Activated T-helper 2 cell treated with anti-CD3 and anti-CD28 coated beads, Interferon-gamma antibody, Interleukin-2, Interleukin-4, amounts not matched to agents 10 μg/mL and 5 μg/mL and 100 μg/mL, durations not matched to agents 14 hours and 24 hours and 36 hours (primary cell): ENCODE measurements around the gene ENPP7. TPM values are rescaled to one million over a fixed set of nuclear protein-coding genes. Genes with fewer than 3 reads are reported as not detected.

Source experiments
- DNase-seq: peaks from one replicate; pipeline ENCODE4 v3.0.0; 2021; ENCODE audit warnings: low spot score
- H3K27ac Mint-ChIP-seq: one replicate; pipeline ENCODE4 v1.8.0; 2021; ENCODE audit warnings: mixed read lengths
- H3K27me3 Mint-ChIP-seq: one replicate; pipeline ENCODE4 v1.8.0; 2021; ENCODE audit warnings: low read depth, mixed read lengths
- H3K36me3 Mint-ChIP-seq: one replicate; pipeline ENCODE4 v1.8.0; 2021; ENCODE audit warnings: low read depth, mixed read lengths
- H3K4me1 Mint-ChIP-seq: one replicate; pipeline ENCODE4 v1.8.0; 2021; ENCODE audit warnings: low read depth, mixed read lengths
- H3K4me3 Mint-ChIP-seq: one replicate; pipeline ENCODE4 v1.8.0; 2021; ENCODE audit warnings: low read depth, mild to moderate bottlenecking, moderate library complexity, mixed read lengths
- H3K9me3 Mint-ChIP-seq: one replicate; pipeline ENCODE4 v1.8.0; 2021; ENCODE audit warnings: mixed read lengths
- intact Hi-C: fragments of 100-400 bp; cut with micrococcal nuclease; formaldehyde crosslinking; loops from one replicate; pipeline ENCODE4 v1.15.1; 2023
- total RNA-seq: library from RNA; stranded (reverse); gene quantifications from 2 replicates; pipeline ENCODE4 v1.2.3, GENCODE V29; 2022

ENPP7 gene, protein sequence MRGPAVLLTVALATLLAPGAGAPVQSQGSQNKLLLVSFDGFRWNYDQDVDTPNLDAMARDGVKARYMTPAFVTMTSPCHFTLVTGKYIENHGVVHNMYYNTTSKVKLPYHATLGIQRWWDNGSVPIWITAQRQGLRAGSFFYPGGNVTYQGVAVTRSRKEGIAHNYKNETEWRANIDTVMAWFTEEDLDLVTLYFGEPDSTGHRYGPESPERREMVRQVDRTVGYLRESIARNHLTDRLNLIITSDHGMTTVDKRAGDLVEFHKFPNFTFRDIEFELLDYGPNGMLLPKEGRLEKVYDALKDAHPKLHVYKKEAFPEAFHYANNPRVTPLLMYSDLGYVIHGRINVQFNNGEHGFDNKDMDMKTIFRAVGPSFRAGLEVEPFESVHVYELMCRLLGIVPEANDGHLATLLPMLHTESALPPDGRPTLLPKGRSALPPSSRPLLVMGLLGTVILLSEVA
- total RNA-seq, result not detected in 2 replicates

DNA sequence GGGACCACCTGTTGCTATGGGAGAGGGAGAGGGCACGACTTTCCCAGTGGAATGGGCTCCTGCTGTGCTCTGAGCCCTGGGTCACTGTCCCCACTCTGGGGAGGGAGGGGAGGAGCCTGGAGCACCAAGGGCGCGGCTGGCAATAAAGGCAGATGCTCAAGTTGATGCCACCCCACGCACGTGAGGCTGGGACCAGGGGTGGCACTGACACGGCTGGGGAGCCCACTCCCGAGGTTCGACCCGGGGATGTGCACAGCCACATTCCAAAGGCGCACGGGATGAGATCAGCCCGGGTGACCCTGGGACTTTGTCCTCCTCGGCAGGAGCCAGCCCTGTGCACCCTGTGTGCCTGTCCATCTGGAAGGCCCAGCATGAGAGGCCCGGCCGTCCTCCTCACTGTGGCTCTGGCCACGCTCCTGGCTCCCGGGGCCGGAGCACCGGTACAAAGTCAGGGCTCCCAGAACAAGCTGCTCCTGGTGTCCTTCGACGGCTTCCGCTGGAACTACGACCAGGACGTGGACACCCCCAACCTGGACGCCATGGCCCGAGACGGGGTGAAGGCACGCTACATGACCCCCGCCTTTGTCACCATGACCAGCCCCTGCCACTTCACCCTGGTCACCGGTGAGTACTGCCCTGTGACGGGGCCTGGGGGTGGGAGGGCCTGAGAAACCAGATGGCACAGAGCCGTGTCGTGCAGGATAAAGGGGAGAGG lies at the start of gene ENPP7:
Gene ENPP7 (plus strand): TSS at position 175 of the 715 bp plus-strand sequence. CDS start 197 bp downstream, at position 372.
- no peak within 1 kb of the TSS for H3K4me3 Mint-ChIP-seq
- H3K27me3 Mint-ChIP-seq, result no peaks in the 10 kb centered on the region
- H3K36me3 Mint-ChIP-seq, result no peaks in the 10 kb centered on the region
- no peaks in the 10 kb centered on the region for H3K9me3 Mint-ChIP-seq
- no peak within 1 kb of the TSS for H3K27ac Mint-ChIP-seq
- peaks cover 8% of the 10 kb centered on the region for H3K4me1 Mint-ChIP-seq
- no peak for DNase-seq
- intact Hi-C loops, result no loop called here

DNA sequence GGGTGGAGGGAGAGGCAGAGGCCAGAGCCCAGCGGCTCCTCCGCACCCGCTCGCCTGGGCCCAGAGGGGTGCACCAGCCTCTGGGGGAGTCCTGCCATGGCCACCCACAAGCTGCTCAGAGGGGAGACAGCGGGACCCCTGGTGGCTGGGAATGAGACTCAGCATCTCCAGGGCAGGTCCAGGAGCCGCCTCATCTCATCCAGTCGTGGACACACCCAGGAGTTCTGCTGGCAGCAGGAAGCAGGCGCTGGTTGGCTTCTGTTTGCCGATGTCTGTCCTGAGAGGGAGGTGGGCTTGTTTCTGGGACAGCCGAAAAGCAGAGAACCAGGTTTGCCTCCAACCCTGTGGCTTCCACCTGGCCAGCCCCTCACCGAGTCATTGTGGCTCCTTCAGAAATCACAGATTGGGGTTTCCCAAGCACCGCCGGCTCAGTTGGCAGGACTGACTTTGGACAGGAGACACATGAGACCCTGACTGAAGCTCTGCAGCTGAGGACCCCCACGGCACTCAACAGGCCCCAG lies 49.6 kb upstream of the ENPP7 start:
- Mint-ChIP-seq H3K4me3 (no peak overlapping the region), H3K27me3 (no peaks in the 10 kb centered on the region)
- intact Hi-C loops, result no loop called here

DNA sequence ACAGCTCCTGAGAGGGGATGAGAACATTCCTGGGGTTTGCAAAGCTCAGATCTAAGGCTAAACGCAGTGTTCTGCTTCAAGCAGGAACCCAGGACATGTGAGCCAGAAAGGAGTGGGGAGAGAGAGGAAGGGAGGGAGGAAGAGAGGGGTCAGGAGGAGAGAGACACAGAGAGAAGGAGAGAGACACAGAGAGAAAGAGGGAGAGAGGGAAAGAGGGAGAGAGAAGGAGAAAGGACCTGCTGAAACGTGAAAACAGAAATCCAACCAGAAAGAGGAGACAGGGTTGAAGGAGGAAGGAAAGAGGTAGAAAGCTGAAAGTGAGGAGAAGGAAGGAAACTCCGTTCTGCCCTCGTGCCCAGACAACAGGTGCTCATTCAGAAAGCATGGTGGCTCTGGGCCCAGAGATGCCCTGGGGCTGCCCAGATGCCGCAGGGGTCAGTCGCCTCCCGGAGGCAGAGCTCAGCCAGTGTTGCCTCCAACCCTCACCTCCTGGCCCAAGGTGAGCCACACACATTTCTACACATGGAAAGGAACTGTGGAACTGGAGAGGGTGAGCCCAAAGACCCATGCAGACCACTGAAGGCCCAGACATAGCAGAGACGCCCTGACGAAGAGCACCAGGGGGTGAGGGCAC lies 49.0 kb upstream of the ENPP7 start:
- Mint-ChIP-seq H3K27ac (no peak overlapping the region), H3K27me3 (no peaks in the 10 kb centered on the region), H3K4me1 (no peaks in the 10 kb centered on the region), H3K36me3 (no peaks in the 10 kb centered on the region), H3K4me3 (no peak overlapping the region), H3K9me3 (no peaks in the 10 kb centered on the region)
- no peak for DNase-seq
- intact Hi-C loops, result no loop called here

More for the DNA sequence above, 49.6 kb upstream of the ENPP7 start:
- no peaks in the 10 kb centered on the region for H3K36me3 Mint-ChIP-seq
- no peaks in the 10 kb centered on the region for H3K9me3 Mint-ChIP-seq
- H3K4me1 Mint-ChIP-seq, result no peaks in the 10 kb centered on the region
- no peak for DNase-seq
- no peak overlapping the region for H3K27ac Mint-ChIP-seq

DNA sequence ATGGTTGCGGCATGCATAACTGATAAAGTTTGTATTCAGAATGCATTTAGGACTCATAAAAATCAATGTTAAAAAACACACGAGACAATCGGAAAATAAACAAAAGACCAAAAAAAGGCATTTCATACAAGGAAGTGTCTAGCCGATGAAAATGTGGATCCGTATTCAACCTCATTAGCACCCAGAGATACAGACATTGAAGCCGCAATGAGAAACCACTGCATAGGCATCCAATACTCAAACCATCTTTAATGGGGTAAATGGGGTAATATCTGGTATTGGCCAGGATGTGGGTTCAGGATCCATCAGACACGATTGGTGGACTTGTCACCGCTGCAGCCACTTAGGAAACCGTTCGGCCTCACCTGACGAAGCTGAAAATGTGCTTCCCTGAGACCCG lies 47.4 kb upstream of the ENPP7 start:
- H3K4me1 Mint-ChIP-seq, result no peaks in the 10 kb centered on the region
- DNase-seq, result no peak
- H3K4me3 Mint-ChIP-seq, result no peak overlapping the region
- H3K9me3 Mint-ChIP-seq, result no peaks in the 10 kb centered on the region
- no peaks in the 10 kb centered on the region for H3K36me3 Mint-ChIP-seq
- no peak overlapping the region for H3K27ac Mint-ChIP-seq
- H3K27me3 Mint-ChIP-seq, result no peaks in the 10 kb centered on the region
- intact Hi-C loops, result no loop called here

DNA sequence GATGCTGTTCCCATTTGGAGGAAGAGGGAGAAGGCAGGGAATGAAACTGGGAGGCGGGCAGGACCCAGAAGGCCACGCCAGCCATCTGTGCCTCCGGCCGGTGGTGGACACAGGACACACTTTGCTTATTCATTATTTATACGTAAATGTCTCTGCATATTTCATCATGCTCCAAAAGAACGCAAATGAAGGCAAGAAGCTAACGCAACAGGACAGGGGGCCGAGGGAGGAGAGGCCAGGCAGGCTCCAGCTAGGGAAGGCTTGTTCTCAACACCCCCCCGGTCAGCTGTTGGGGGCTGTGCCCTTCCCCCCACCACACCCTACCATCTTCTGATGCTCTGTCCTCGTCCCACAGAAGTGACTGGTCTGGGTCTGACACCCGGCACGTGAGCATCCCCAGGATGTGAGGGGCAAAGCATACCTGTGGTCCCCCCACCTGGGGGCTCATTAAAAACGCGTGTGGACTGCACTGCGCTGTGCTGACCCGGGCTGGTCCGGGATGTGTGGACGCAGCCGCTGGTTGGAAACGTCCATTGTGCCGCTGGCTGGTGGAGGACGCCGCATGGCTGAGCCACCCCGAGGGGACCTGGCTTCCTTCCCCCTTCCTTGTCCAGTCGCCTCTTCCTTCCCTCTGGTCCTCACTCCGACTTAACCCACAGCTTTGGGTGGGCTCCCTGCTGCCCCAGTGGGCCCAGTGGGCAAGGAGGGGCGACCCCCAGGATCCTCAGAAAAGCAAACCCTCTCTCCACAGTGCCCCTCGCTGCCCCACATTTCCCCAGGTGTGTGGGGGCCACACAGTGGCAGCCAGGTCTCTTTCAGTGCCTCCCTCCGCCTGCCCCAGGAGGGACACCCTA lies 46.4 kb upstream of the ENPP7 start:
- intact Hi-C loops, result no loop called here
- H3K36me3 Mint-ChIP-seq, result no peaks in the 10 kb centered on the region
- H3K27ac Mint-ChIP-seq, result no peak overlapping the region
- DNase-seq, result no peak
- H3K27me3 Mint-ChIP-seq, result no peaks in the 10 kb centered on the region
- H3K9me3 Mint-ChIP-seq, result no peaks in the 10 kb centered on the region
- H3K4me3 Mint-ChIP-seq, result no peak overlapping the region
- H3K4me1 Mint-ChIP-seq, result no peaks in the 10 kb centered on the region

DNA sequence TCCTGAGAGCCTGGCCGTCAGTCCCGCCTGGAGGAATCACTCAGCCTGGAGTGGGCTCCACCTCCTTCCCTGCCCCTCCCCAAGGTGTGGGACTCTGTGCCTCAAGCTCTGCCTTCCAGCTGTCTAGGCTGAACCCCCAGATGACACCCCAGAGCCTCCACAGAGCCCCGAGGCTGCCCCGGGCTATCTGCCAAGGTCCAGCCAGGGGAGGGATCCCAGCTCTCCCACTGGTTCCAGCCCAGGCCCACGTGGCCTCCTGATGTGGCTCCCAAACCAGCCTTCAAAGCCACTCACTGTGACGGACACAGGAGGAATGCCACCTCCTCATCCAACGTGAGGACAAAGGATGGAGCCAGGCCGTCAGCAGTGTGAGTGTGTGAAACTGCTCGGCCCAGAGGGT lies 45.6 kb upstream of the ENPP7 start:
- DNase-seq, result no peak
- H3K9me3 Mint-ChIP-seq, result no peaks in the 10 kb centered on the region
- H3K36me3 Mint-ChIP-seq, result no peaks in the 10 kb centered on the region
- H3K27ac Mint-ChIP-seq, result no peak overlapping the region
- intact Hi-C loops, result no loop called here
- H3K4me1 Mint-ChIP-seq, result no peaks in the 10 kb centered on the region
- H3K27me3 Mint-ChIP-seq, result no peaks in the 10 kb centered on the region
- H3K4me3 Mint-ChIP-seq, result no peak overlapping the region

DNA sequence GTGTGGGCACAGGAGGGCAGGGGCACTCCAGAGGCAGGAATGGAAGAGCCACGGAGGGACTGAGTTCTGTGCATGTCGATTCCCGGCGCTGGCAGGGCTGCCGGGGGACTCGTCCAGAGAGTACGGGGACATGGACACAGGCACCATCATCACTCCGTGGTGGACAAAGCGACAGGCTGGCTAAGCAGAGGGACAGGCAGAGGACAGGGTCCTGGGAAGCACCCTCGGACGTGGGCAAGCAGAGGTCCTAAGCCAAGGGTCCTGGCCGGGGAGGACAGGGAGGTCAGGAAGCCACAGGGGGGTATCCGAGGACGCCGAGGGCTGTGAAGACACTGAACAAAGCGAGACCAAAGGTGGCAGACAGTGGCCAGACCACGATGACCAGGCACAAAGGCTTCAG lies 44.3 kb upstream of the ENPP7 start:
- Mint-ChIP-seq H3K36me3 (no peaks in the 10 kb centered on the region), H3K9me3 (no peaks in the 10 kb centered on the region), H3K4me1 (no peaks in the 10 kb centered on the region), H3K27ac (no peak overlapping the region), H3K4me3 (no peak overlapping the region), H3K27me3 (no peaks in the 10 kb centered on the region)
- intact Hi-C loops, result no loop called here
- no peak for DNase-seq

DNA sequence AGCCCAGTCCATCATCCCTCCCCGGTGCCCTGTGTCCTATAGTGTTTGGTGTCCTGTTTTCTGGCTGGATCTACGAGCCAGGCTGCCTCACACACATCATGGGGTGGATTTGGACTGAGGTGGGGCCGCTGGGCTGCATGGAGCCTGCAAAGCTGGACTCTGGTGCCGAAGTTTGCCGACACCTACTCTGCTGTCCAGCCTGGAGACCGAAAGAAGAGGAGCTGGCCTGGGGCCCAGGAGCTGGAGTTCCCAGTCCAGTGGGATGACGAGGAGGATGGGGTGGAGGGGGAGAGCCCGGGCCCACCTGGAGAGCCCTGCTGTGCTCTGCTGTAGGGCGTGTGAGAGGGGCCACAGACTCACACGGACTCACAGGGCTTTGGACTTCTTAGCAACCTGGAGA lies 40.3 kb upstream of the ENPP7 start:
- Mint-ChIP-seq H3K9me3 (no peaks in the 10 kb centered on the region), H3K36me3 (no peaks in the 10 kb centered on the region), H3K4me1 (no peaks in the 10 kb centered on the region), H3K27me3 (no peaks in the 10 kb centered on the region), H3K27ac (no peak overlapping the region), H3K4me3 (no peak overlapping the region)
- intact Hi-C loops, result no loop called here
- DNase-seq, result no peak

DNA sequence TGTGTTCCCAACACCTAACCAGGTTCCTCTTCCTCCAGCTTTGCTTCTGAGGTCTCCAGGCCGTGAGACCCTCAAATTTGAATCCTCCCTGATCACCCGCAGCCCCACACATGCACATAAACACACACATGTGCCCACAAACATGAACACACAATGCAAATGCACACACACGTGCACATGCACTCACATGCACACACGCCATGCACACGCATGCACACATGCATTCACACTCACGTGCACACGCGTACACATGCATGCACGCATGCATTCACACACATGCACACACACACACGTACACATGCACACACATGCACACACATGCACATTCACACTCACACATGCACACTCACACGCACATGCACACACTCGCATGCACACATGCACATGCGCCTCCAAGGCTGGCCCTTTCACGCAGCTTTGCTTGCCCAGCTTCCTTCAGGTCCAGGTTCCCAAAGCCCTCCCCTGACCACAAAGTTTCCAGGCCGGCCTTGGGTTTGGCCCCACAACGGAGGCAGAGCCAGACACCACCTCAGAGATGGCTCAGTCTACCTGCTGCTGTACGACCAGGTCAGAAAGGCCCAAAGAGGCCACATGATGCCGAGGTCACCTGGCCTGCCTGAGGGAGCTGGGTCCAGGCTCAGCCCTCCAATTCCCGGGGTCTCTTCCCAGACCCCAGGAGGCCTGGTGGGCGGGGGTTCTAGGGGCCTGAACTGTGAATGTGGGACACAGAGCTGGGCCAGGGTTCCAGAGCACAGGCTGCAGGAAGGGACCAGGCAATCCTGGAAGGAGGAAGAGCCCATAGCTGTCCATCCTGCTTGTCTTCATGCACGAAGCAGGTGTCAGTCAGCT lies 39.5 kb upstream of the ENPP7 start:
- H3K4me1 Mint-ChIP-seq, result no peaks in the 10 kb centered on the region
- H3K27me3 Mint-ChIP-seq, result no peaks in the 10 kb centered on the region
- intact Hi-C loops, result no loop called here
- no peak for DNase-seq
- H3K27ac Mint-ChIP-seq, result no peak overlapping the region
- H3K9me3 Mint-ChIP-seq, result no peaks in the 10 kb centered on the region
- no peaks in the 10 kb centered on the region for H3K36me3 Mint-ChIP-seq
- no peak overlapping the region for H3K4me3 Mint-ChIP-seq

DNA sequence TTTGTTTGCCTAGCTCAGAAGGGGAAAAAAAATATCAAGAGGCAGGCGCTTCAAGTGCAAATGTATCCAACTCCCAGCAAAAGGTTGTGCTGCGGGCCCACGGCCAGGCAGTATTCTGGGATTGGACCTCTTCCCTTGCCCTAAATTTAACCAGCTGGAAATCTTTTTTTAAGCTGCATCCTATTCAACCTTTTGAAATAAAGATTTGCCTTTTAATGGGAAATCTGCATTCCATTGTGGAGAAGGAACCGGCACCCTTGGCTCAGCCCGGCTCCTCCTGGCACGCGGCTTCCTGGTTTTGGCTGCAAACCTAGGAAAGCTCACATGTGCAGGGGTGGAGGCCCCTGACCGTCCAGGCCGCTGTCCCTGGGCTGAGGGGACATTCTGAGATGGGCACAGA lies 38.8 kb upstream of the ENPP7 start:
- H3K4me3 Mint-ChIP-seq, result no peak overlapping the region
- intact Hi-C loops, result no loop called here
- no peaks in the 10 kb centered on the region for H3K27me3 Mint-ChIP-seq
- no peaks in the 10 kb centered on the region for H3K4me1 Mint-ChIP-seq
- no peak for DNase-seq
- H3K36me3 Mint-ChIP-seq, result no peaks in the 10 kb centered on the region
- no peak overlapping the region for H3K27ac Mint-ChIP-seq
- no peaks in the 10 kb centered on the region for H3K9me3 Mint-ChIP-seq

DNA sequence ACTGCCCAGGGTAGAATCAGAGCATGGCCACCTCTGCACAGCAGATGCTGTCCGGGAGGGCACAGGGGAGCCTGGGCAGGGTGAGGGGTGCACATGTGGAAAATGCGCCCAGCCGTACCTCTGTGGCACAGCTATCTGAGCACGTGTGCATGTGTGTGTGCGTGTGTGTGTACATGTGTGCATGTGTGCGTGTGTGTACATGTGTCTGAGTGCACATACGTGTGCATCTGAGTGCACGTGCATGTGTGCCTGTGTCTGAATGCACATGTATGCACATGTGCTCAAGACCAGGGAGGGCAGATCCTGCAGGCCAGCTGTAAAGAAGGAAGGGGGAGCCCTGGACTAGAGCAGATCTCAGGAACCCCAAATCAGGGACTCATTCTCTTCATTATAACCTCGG lies 37.3 kb upstream of the ENPP7 start:
- Mint-ChIP-seq H3K4me3 (no peak overlapping the region), H3K27ac (no peak overlapping the region), H3K9me3 (no peaks in the 10 kb centered on the region), H3K4me1 (no peaks in the 10 kb centered on the region), H3K36me3 (no peaks in the 10 kb centered on the region), H3K27me3 (peaks cover 2% of the 10 kb centered on the region)
- intact Hi-C loops, result no loop called here
- no peak for DNase-seq
